ENCODE measurements around the gene FHOD1.

Gene FHOD1

DNA sequence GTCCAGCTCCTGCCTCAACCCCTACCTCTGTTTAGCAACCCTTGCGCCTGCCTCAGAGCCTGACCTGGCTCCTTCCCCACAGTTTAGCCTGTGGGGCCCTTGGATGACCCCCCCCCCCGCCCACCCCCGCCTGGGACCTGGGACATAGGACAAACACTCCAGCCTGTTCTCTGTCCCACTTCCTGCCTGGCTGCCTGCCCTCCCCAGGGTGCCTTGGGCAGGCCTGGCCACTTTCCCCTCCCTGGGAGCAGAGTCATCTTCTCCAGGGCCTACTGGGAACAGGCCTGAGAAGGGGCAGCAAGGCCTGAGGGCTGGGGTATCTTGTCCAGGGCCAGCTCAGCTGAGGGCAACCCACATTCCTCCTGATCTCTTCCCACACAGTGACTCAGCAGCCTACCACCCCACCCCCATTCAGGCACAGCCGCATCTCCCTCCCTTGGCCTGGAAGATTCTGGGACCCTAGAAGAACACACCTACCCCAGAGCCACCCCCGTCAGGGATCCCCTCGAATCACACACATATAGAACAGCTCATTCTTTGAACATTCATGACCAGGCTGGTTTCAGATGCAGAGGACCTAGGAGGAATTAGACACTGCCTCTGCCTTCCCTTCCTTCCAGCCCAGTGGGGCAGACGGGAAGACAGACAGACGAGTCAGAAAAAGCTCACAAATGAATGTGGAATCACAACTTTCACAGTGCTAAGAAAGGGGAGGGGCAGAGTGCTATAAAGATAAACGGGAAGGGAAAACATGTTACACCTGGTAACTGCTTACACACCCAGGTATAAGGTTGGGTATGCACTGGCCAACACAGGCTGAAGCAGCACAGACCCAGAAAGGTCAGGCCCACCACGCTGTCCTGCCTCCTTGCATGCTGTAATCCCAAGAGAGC, 6.0 kb downstream of the FHOD1 start:
- no peak for DNase-seq (ENCODE audit: low spot score)
- in situ Hi-C loops (cut with MboI; ENCODE audit: low pct_unique_long_range_greater_than_20kb, low sequenced_read_pairs, unreplicated experiment) = no loop called here
- TF ChIP-seq, protein P1, sequence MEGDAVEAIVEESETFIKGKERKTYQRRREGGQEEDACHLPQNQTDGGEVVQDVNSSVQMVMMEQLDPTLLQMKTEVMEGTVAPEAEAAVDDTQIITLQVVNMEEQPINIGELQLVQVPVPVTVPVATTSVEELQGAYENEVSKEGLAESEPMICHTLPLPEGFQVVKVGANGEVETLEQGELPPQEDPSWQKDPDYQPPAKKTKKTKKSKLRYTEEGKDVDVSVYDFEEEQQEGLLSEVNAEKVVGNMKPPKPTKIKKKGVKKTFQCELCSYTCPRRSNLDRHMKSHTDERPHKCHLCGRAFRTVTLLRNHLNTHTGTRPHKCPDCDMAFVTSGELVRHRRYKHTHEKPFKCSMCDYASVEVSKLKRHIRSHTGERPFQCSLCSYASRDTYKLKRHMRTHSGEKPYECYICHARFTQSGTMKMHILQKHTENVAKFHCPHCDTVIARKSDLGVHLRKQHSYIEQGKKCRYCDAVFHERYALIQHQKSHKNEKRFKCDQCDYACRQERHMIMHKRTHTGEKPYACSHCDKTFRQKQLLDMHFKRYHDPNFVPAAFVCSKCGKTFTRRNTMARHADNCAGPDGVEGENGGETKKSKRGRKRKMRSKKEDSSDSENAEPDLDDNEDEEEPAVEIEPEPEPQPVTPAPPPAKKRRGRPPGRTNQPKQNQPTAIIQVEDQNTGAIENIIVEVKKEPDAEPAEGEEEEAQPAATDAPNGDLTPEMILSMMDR (IDR thresholded peaks at IDR 0.05; ENCODE audit: extremely low read depth, insufficient read depth, missing control alignments) = no peak

DNA sequence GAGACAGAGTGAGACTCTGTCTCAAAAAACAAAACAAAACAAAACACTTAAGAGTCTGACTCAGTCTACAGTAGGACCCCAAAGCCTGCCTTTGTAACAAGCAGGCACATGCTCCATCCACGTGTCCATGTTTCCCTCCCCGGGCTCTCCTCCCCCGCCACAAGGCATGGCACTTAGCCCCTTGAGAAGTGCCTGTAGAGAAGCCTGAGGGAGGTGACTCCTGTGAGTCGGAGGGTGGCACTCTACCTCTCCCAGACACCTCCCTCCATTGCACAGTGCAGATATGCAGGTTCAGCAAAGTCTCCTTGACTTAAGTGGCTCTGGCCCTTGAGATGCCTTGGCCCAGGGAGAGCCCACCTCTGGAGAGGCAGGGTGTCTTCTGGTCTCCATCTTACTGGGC, 6.8 kb downstream of the FHOD1 start:
- no peak for DNase-seq (ENCODE audit: low spot score)
- TF ChIP-seq, protein P1 (IDR thresholded peaks at IDR 0.05; ENCODE audit: extremely low read depth, insufficient read depth, missing control alignments) = no peak
- in situ Hi-C loops (cut with MboI; ENCODE audit: low pct_unique_long_range_greater_than_20kb, low sequenced_read_pairs, unreplicated experiment) = no loop called here

DNA sequence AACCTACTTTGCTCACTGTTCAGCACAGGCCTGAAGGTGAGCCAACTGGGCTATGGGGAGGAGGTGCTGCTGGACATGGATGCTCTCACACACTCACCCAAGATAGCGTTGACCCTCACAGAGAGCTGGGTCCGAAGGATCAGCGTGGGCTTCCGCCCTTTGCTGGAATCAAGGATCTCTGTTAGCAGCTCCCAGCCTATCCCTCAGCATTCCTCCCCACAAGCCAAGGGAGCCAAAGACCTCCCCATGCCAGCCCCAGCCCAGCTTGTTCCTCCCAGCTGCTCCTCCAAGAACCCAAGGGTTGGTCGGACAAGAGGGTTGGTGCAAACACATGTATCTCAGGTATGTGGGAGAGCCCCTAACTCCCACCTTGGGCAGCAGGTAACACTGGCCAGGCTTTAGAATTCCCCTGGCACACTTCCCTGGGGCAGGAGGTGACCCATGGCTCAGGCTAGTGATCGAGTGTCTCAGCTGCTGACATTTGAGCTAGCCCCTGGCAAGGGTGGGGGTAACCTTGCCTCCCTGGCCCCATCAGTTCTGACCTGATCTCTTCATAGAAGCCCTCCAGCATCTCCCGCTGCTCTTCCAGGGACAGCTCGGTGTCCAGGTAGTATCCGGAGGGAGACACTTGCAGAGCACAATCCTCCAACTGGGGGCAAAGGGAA, 8.3 kb downstream of the FHOD1 start:
- no peak for DNase-seq (ENCODE audit: low spot score)
- in situ Hi-C loops (cut with MboI; ENCODE audit: low pct_unique_long_range_greater_than_20kb, low sequenced_read_pairs, unreplicated experiment) = no loop called here
- TF ChIP-seq, protein P1 (IDR thresholded peaks at IDR 0.05; ENCODE audit: extremely low read depth, insufficient read depth, missing control alignments) = no peak

DNA sequence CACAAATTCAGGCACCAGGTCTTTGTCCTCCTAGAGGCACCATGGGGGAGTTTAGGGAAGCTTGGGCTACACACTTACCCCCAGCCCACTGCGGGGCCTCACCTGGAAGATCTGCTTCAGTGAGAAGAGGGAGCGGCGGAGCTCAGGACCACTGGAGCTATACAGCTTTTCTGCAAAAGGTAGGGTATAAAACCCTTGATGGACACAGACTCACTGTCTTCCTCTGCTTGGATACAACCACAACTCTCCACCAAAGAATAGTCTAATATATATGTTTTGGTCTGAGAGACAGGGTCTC, 9.1 kb downstream of the FHOD1 start:
- TF ChIP-seq, protein P1 (IDR thresholded peaks at IDR 0.05; ENCODE audit: extremely low read depth, insufficient read depth, missing control alignments) = no peak
- DNase-seq (ENCODE audit: low spot score) = no peak
- in situ Hi-C loops (cut with MboI; ENCODE audit: low pct_unique_long_range_greater_than_20kb, low sequenced_read_pairs, unreplicated experiment) = no loop called here

DNA sequence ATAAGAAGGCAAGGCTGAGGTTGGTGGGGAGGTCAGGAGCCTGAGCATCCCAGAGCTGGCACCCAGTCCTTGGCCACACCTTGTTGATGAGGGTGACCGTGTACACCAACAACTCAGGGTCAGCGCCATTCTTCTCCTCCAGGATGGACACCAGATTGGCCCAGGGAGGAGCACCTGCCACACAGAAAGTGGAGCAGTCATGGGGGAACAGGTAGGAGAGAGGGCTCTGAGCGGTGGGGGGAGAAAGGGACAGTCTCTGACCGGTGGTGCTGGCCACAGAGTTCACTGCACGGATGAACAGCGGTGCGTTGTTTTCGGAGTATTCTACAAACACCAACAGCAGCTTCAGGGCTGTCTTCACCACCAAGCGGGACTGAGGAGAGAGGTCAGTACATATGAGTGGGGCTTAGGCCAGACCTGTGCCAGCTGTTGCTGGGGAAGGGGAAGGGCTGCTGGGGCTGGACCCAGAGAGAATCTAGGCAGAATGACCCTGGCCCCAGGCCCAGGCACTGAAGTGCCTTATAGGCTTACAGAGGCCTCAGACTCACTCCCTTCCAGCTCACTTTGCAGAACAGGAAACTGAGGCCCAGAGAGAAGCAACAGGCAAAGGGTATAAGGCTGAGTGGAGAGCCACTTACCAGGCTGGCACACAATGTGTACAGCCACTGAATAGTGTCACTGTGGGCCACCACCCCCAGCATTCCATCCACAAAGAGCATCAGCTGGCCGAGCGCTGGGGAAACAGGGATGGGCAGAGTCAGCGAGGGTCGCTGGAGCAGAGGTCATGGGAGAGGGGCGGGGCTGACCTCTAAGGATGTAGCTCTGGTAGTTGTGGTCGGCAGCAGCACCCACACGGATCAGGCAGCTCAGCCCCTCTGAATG, 9.6 kb downstream of the FHOD1 start:
- DNase-seq (ENCODE audit: low spot score) = no peak
- in situ Hi-C loops (cut with MboI; ENCODE audit: low pct_unique_long_range_greater_than_20kb, low sequenced_read_pairs, unreplicated experiment) = no loop called here
- TF ChIP-seq, protein P1 (IDR thresholded peaks at IDR 0.05; ENCODE audit: extremely low read depth, insufficient read depth, missing control alignments) = no peak
